GM23338 (cell line): ENCODE results near the gene DNAH17. TPM values are rescaled to one million over a fixed set of nuclear protein-coding genes. Genes with fewer than 3 reads are reported as not detected.
A peak's percentile ranks its signal among the peaks of the same experiment; 100 is the strongest.

ENCODE experiments used
- ATAC-seq: fragments of 200-7000 bp; cut with Tn5 transposase; 3 replicates; pipeline ENCODE4 v1.9.1; 2020
- DNase-seq: peaks from one replicate; pipeline ENCODE4 v3.0.0-alpha.2; 2015; ENCODE audit warnings: low spot score
- H2AFZ ChIP-seq: fragments of 200-600 bp; sonication (generic); 2 replicates; pipeline ENCODE4 v1.8.0; 2016; ENCODE audit warnings: antibody characterized with exemption, mild to moderate bottlenecking, moderate library complexity
- H3F3A ChIP-seq: fragments of 200-600 bp; sonication (generic); replicated peaks from 2 replicates; pipeline ENCODE4 v1.8.0; 2017; ENCODE audit warnings: antibody characterized with exemption, mixed run types, low read depth
- H3K27ac ChIP-seq: fragments of 200-600 bp; sonication (generic); 2 replicates; pipeline ENCODE4 v1.6.1; 2016; ENCODE audit warnings: low read depth
- H3K27me3 ChIP-seq: fragments of 200-600 bp; sonication (generic); 2 replicates; pipeline ENCODE4 v1.8.0; 2016; ENCODE audit warnings: mild to moderate bottlenecking, mixed run types, moderate library complexity; ENCODE audit not compliant: insufficient read depth
- H3K36me3 ChIP-seq: fragments of 200-600 bp; sonication (generic); 2 replicates; pipeline ENCODE4 v1.8.0; 2016; ENCODE audit warnings: mild to moderate bottlenecking; ENCODE audit not compliant: insufficient read depth
- H3K4me1 ChIP-seq: fragments of 200-600 bp; sonication (generic); 2 replicates; pipeline ENCODE4 v1.8.0; 2016; ENCODE audit warnings: mild to moderate bottlenecking, moderate library complexity; ENCODE audit not compliant: insufficient read depth
- H3K4me2 ChIP-seq: fragments of 200-600 bp; sonication (generic); 2 replicates; pipeline ENCODE4 v1.7.1; 2017; ENCODE audit warnings: mixed run types
- H3K4me3 ChIP-seq: fragments of 200-600 bp; sonication (generic); 2 replicates; pipeline ENCODE4 v1.6.1; 2016; ENCODE audit warnings: mixed run types
- H3K79me2 ChIP-seq: fragments of 200-600 bp; sonication (generic); replicated peaks from 2 replicates; pipeline ENCODE4 v1.8.0; 2017; ENCODE audit warnings: mild to moderate bottlenecking; ENCODE audit not compliant: insufficient read depth
- H3K9me2 ChIP-seq: fragments of 200-600 bp; sonication (generic); 2 replicates; pipeline ENCODE4 v1.8.0; 2017; ENCODE audit not compliant: insufficient read depth
- H4K20me1 ChIP-seq: fragments of 200-600 bp; sonication (generic); replicated peaks from 2 replicates; pipeline ENCODE4 v1.8.0; 2017; ENCODE audit warnings: mild to moderate bottlenecking; ENCODE audit not compliant: insufficient read depth
- H3K27ac Mint-ChIP-seq: 2 replicates; pipeline ENCODE4 v1.8.0; 2020; ENCODE audit warnings: inconsistent platforms, mild to moderate bottlenecking, moderate library complexity, mixed read lengths
- H3K27me3 Mint-ChIP-seq: 3 replicates; pipeline ENCODE4 v1.8.0; 2022; ENCODE audit warnings: low read depth, mild to moderate bottlenecking, moderate library complexity, mixed read lengths, inconsistent platforms; ENCODE audit not compliant: insufficient read depth, poor library complexity
- H3K36me3 Mint-ChIP-seq: 3 replicates; pipeline ENCODE4 v1.8.0; 2021; ENCODE audit warnings: low read depth, mild to moderate bottlenecking, inconsistent platforms, moderate library complexity, mixed read lengths
- H3K4me1 Mint-ChIP-seq: 3 replicates; pipeline ENCODE4 v1.8.0; 2020; ENCODE audit warnings: mild to moderate bottlenecking, inconsistent platforms, mixed read lengths
- H3K4me3 Mint-ChIP-seq: 3 replicates; pipeline ENCODE4 v1.8.0; 2021; ENCODE audit warnings: moderate library complexity, mild to moderate bottlenecking, inconsistent platforms, mixed read lengths
- H3K9me3 Mint-ChIP-seq: 3 replicates; pipeline ENCODE4 v1.8.0; 2020; ENCODE audit warnings: moderate library complexity, mild to moderate bottlenecking, inconsistent platforms, mixed read lengths
- CREB1 ChIP-seq: fragments of 250-450 bp; sonication (Bioruptor Pico); IDR thresholded peaks from 2 replicates; pipeline ENCODE4 v1.5.0; 2020; ENCODE audit warnings: low read depth, mild to moderate bottlenecking, moderate library complexity
- CTCF ChIP-seq, 2 experiments: fragments of 200-600 bp in 1 of 2; sonication (generic) in 1 of 2; conservative IDR thresholded peaks; 2 replicates each; pipeline versions ENCODE4 v1.5.1 to v1.6.1; 2016 to 2017; ENCODE audit warnings: antibody characterized with exemption in 2 of 2, low read depth in 2 of 2, mild to moderate bottlenecking in 2 of 2, moderate library complexity in 1 of 2
- EZH2 ChIP-seq: fragments of 200-600 bp; sonication (generic); IDR thresholded peaks from one replicate; pipeline ENCODE4 v1.8.0; 2017; ENCODE audit warnings: antibody characterized with exemption, mild to moderate bottlenecking, low read depth; ENCODE audit not compliant: unreplicated experiment
- NANOG ChIP-seq: IDR thresholded peaks from 2 replicates; pipeline ENCODE4 v1.6.1; 2016; ENCODE audit warnings: antibody characterized with exemption, borderline replicate concordance
- REST ChIP-seq: IDR thresholded peaks from one replicate; pipeline ENCODE4 v1.6.1; 2018; ENCODE audit warnings: antibody characterized with exemption; ENCODE audit not compliant: unreplicated experiment
- STAT1 ChIP-seq: IDR thresholded peaks from one replicate; pipeline ENCODE4 v1.6.1; 2016; ENCODE audit warnings: antibody characterized with exemption; ENCODE audit not compliant: unreplicated experiment
- ZNF114 ChIP-seq: fragments of 250-450 bp; sonication (Bioruptor Pico); IDR thresholded peaks from 2 replicates; pipeline ENCODE4 v1.5.0; 2020; ENCODE audit warnings: mild to moderate bottlenecking, moderate library complexity
- ZNF331 ChIP-seq: fragments of 250-450 bp; sonication (Bioruptor Pico); IDR thresholded peaks from 2 replicates; pipeline ENCODE4 v1.5.0; 2020; ENCODE audit warnings: low read depth, mild to moderate bottlenecking, moderate library complexity
- polyA plus RNA-seq: library from polyadenylated mRNA; unstranded; fragments of >200 nt; fragmentation: Nextera tagmentation; extraction: Ambion mirVana; gene quantifications from 2 replicates; pipeline ENCODE4 v1.2.1, GENCODE V29; 2016
- total RNA-seq: library from RNA; depleted of rRNA; stranded (reverse); fragments of >200 nt; shearing (Covaris generic); gene quantifications from 2 replicates; pipeline ENCODE4 v1.2.3, GENCODE V29; 2014
- TF ChIP-seq, protein P1 (sequence below): IDR thresholded peaks from 2 replicates; pipeline ENCODE4 v1.6.1; 2016; ENCODE audit warnings: antibody characterized with exemption

Gene DNAH17
- total and polyA plus RNA-seq, 2 experiments from 2014 or later: 0.59 to 2.0 TPM

DNA sequence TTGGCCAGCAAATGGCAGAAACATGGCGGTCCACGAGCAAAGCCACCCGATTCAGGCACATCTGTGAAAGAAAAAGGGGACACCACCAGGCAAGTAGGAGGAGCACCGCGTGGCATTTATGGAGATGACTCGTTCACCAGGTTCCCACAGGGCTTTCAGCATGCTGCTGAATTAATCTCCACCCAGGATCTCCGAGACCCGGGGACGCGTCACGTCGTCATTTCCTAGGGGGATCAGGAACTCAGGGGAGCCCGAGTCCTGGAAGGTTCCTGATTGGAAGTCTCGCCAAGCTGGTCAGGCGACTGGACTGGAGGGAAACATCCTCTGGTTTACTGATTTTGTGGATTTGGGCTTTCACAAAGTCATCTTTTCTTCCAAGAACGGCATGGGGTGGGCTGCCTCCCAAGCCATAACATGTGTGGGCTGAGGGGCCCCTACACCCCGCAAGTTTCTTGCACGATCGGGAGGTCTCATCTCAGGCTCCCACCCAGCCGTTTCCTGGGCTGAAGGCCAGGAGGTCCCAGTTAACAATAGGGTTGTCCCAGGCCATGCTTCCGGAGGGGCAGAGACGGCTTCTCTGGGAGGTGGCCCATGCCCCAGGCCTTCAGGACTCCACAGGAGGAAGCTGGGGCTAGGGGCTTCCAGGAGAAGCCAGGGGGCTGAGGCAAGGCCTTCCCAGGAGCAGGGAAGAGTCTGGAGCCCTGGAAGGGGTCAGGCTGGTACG lies 645 bp downstream of the DNAH17 start:
- H3K4me3 Mint-ChIP-seq: no peak overlapping the region
- peaks cover 31% of the 10 kb centered on the region for H3K4me1 Mint-ChIP-seq
- H3K27me3 Mint-ChIP-seq: peaks cover 22% of the 10 kb centered on the region
- no peaks in the 10 kb centered on the region; the same call in 2 of the 3 replicates for H3K9me3 Mint-ChIP-seq
- Histone ChIP-seq H3K4me3 (no peak overlapping the region), H3K79me2 (no peaks in the 10 kb centered on the region), H3K4me1 (peaks cover 8% of the 10 kb centered on the region), H3F3A (no peaks in the 10 kb centered on the region), H2AFZ (0 out of 2 replicates have a peak overlapping the region, but pooled peaks have one; percentile 63), H3K27me3 (no peaks in the 10 kb centered on the region), H3K27ac (no peak overlapping the region), H3K4me2 (no peak overlapping the region), H3K9me2 (peaks cover 5% of the 10 kb centered on the region; the same call in 1 of the 2 replicates), H3K36me3 (no peaks in the 10 kb centered on the region), H4K20me1 (no peaks in the 10 kb centered on the region)
- H3K36me3 Mint-ChIP-seq: no peaks in the 10 kb centered on the region
- TF ChIP-seq EZH2: no peak
- no peak for TF ChIP-seq ZNF114
- no peak for ATAC-seq
- H3K27ac Mint-ChIP-seq: no peak overlapping the region
- no peak for DNase-seq

GRCh38 chr17:78575899-78576298 lies 1.3 kb downstream of the DNAH17 start:
- Histone ChIP-seq H3K27ac (no peak overlapping the region), H3K27me3 (no peaks in the 10 kb centered on the region), H3K9me2 (peaks cover 5% of the 10 kb centered on the region; the same call in 1 of the 2 replicates), H3K36me3 (no peaks in the 10 kb centered on the region), H3K4me2 (no peak overlapping the region), H2AFZ (0 out of 2 replicates have a peak overlapping the region, but pooled peaks have one; percentile 63), H3K4me1 (peaks cover 8% of the 10 kb centered on the region), H4K20me1 (no peaks in the 10 kb centered on the region), H3F3A (no peaks in the 10 kb centered on the region), H3K79me2 (no peaks in the 10 kb centered on the region), H3K4me3 (no peak overlapping the region)
- Mint-ChIP-seq H3K36me3 (no peaks in the 10 kb centered on the region), H3K27me3 (peaks cover 21% of the 10 kb centered on the region), H3K27ac (no peak overlapping the region), H3K4me1 (peaks cover 31% of the 10 kb centered on the region), H3K9me3 (no peaks in the 10 kb centered on the region; the same call in 2 of the 3 replicates), H3K4me3 (no peak overlapping the region)
- peak; percentile 48 for ATAC-seq
- no peak for DNase-seq
- TF ChIP-seq, protein P1, sequence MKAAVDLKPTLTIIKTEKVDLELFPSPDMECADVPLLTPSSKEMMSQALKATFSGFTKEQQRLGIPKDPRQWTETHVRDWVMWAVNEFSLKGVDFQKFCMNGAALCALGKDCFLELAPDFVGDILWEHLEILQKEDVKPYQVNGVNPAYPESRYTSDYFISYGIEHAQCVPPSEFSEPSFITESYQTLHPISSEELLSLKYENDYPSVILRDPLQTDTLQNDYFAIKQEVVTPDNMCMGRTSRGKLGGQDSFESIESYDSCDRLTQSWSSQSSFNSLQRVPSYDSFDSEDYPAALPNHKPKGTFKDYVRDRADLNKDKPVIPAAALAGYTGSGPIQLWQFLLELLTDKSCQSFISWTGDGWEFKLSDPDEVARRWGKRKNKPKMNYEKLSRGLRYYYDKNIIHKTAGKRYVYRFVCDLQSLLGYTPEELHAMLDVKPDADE: no peak
- TF ChIP-seq ZNF114 (no peak), STAT1 (no peak), NANOG (no peak), EZH2 (no peak), CREB1 (CRISPR knock-in tag) (no peak), ZNF331 (CRISPR knock-in tag) (no peak), REST (no peak), CTCF (conservative IDR thresholded peaks at IDR 0.05; ENCODE audit: low read depth in 2 of 2) (no peak)
